HFFc6 (cell line): ENCODE results near the gene C1orf210. TPM values are rescaled to one million over a fixed set of nuclear protein-coding genes. Genes with fewer than 3 reads are reported as not detected.
A peak's percentile ranks its signal among the peaks of the same experiment; 100 is the strongest.

Experiments used
- DNase-seq: peaks from one replicate; pipeline ENCODE4 v3.0.0-alpha.2; 2018
- H3K27ac Mint-ChIP-seq: 2 replicates; pipeline ENCODE4 v1.8.0; 2020; ENCODE audit warnings: mild to moderate bottlenecking, mixed read lengths
- H3K27me3 Mint-ChIP-seq: 2 replicates; pipeline ENCODE4 v1.8.0; 2021; ENCODE audit warnings: mild to moderate bottlenecking, moderate library complexity, mixed read lengths; ENCODE audit not compliant: insufficient read depth
- H3K36me3 Mint-ChIP-seq: 2 replicates; pipeline ENCODE4 v1.8.0; 2021; ENCODE audit warnings: low read depth, mixed read lengths
- H3K4me1 Mint-ChIP-seq: 2 replicates; pipeline ENCODE4 v1.8.0; 2020; ENCODE audit warnings: low read depth, mixed read lengths
- H3K4me3 Mint-ChIP-seq: 2 replicates; pipeline ENCODE4 v1.8.0; 2020; ENCODE audit warnings: mild to moderate bottlenecking, moderate library complexity, mixed read lengths
- H3K9me3 Mint-ChIP-seq: 2 replicates; pipeline ENCODE4 v1.8.0; 2020; ENCODE audit warnings: mild to moderate bottlenecking, mixed read lengths
- total RNA-seq, 6 experiments: library from RNA; stranded (reverse); fragmentation: NEBNext Ultra II Directional; extraction: Animal tissue kit (Norgen Biotek cat#: 25700); gene quantifications; 2 replicates in 1 of 6; 3 replicates in 5 of 6; pipeline ENCODE4 v1.2.3, GENCODE V29; 2021
- TF ChIP-seq, protein P1 (sequence below): fragments of 200-600 bp; sonication (generic); IDR thresholded peaks from 2 replicates; pipeline ENCODE4 v1.5.0; 2021; ENCODE audit warnings: antibody characterized with exemption, mild to moderate bottlenecking

The C1orf210 gene
- total RNA-seq, 6 experiments from 2014 or later, result not detected

DNA sequence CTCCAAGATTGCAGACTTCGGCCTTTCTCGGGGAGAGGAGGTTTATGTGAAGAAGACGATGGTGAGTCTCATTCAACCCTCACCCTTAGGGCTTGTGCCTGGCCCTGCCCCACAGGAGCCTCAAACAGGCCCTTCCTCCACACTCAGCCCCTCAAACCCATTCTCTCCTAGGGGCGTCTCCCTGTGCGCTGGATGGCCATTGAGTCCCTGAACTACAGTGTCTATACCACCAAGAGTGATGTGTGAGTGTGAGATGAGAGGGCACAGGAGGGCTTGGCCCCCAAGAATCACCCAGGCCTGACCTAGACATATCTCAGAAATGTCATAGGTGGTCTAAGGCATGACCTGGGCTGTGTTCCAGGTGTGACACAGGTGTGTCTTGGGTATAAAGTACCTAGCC, 33.9 kb upstream of the C1orf210 start:
- H3K36me3 Mint-ChIP-seq, result no peaks in the 10 kb centered on the region
- H3K4me3 Mint-ChIP-seq, result no peak overlapping the region

DNA sequence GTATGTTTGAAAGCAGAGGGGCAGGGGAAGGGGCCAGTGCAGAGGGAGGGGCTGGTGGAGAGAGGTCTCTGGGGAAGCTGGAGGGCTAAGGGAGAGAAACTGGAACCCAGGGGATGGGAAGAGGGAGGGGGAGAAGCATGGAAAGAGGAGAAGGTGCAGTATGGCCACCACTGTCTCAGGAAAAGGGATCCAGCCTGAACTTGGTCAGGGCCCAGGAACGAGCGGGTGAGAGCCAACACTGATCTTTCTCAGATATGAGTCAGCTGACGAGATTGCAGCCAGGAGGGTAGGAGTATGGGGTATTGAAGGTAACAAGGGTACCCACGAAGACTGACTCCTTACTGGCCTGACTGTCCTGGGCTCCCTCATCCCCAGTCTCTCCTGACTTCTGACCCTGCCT, 33.5 kb upstream of the C1orf210 start:
- no peak overlapping the region for H3K27ac Mint-ChIP-seq
- H3K27me3 Mint-ChIP-seq, result peaks cover 1% of the 10 kb centered on the region
- TF ChIP-seq, protein P1, sequence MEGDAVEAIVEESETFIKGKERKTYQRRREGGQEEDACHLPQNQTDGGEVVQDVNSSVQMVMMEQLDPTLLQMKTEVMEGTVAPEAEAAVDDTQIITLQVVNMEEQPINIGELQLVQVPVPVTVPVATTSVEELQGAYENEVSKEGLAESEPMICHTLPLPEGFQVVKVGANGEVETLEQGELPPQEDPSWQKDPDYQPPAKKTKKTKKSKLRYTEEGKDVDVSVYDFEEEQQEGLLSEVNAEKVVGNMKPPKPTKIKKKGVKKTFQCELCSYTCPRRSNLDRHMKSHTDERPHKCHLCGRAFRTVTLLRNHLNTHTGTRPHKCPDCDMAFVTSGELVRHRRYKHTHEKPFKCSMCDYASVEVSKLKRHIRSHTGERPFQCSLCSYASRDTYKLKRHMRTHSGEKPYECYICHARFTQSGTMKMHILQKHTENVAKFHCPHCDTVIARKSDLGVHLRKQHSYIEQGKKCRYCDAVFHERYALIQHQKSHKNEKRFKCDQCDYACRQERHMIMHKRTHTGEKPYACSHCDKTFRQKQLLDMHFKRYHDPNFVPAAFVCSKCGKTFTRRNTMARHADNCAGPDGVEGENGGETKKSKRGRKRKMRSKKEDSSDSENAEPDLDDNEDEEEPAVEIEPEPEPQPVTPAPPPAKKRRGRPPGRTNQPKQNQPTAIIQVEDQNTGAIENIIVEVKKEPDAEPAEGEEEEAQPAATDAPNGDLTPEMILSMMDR, result no peak
- peaks cover 25% of the 10 kb centered on the region for H3K4me1 Mint-ChIP-seq
- no peak overlapping the region for H3K4me3 Mint-ChIP-seq
- H3K9me3 Mint-ChIP-seq, result no peaks in the 10 kb centered on the region
- no peak for DNase-seq
- H3K36me3 Mint-ChIP-seq, result no peaks in the 10 kb centered on the region

More for the DNA sequence above, 33.9 kb upstream of the C1orf210 start:
- Mint-ChIP-seq H3K9me3 (no peaks in the 10 kb centered on the region), H3K4me1 (peaks cover 28% of the 10 kb centered on the region), H3K27me3 (peaks cover 1% of the 10 kb centered on the region), H3K27ac (no peak overlapping the region)
- DNase-seq, result no peak
- TF ChIP-seq, protein P1, result no peak

GRCh38 chr1:43317817-43318471, 32.6 kb upstream of the C1orf210 start:
- TF ChIP-seq, protein P1, result no peak
- Mint-ChIP-seq H3K9me3 (no peaks in the 10 kb centered on the region), H3K4me1 (peaks cover 25% of the 10 kb centered on the region), H3K27ac (no peak overlapping the region), H3K4me3 (no peak overlapping the region), H3K36me3 (no peaks in the 10 kb centered on the region), H3K27me3 (peaks cover 3% of the 10 kb centered on the region)
- no peak for DNase-seq

DNA sequence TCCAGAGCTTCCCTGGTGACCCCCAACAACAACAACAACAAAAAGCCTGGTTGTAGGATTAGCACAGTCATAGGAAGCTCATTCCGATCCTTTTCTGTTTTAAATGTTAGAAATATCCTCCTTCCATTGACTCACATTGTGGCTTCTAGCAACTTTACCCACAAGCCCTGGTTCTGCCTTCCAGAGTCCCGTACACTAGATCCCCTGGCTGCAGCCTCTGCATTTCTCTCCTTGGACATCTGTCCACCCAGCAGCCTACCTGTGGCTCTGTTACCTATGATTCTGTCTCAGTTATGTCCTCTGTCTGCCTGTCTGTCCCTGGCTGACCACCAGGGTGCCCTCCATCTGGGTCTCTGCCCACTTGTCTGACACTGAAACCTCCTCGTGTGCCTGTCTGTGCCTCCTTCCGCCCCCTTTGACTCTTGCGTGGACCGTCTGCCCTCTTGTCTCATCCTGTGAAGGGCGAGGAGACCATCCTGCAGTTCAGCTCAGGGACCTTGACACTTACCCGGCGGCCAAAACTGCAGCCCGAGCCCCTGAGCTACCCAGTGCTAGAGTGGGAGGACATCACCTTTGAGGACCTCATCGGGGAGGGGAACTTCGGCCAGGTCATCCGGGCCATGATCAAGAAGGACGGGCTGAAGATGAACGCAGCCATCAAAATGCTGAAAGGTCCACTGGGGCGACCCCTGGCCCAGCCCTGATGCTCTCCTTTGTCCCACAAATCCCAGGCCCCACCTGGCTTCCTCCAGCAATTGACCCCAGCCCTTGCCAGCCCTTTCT, 31.5 kb upstream of the C1orf210 start:
- H3K4me3 Mint-ChIP-seq, result no peak overlapping the region

DNA sequence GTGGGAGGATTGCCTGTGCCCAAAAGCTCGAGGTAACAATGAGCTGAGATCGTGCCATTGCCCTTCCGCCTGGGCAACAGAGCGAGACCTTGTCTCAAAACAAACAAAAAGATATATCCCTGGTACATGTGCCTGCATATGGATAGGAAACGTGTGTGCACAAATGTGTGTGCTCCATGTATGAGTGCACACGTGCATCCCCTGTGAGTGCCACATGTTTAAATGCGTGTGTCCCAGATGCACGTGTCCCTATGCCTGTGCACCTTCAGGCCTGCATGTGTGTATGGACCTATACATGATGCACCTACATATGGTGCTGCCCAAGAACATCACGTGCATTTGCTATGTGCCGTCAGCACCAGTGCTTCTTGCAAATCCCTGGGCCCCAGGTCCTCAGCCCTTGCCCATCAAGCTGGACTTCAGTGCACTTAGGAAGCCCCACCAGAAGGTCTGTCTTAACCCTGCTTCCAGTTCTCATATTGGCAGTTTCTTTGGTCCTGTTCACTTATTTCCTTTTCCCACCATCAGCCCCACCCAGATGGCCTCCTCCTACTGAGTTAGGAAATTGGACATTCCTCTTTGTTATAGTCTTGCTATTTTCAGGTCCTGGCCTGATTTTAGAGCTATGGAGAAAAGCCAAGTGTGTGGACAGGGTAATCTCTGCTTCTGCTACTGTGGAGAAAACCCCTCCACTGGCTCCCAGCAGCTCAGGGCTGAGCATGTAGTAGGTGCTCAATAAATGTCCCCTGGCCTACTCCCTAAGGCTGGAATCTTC, 30.8 kb upstream of the C1orf210 start:
- TF ChIP-seq, protein P1, result no peak
- H3K36me3 Mint-ChIP-seq, result no peaks in the 10 kb centered on the region

More for the DNA sequence above, 31.5 kb upstream of the C1orf210 start:
- peaks cover 5% of the 10 kb centered on the region for H3K27me3 Mint-ChIP-seq
- peaks cover 25% of the 10 kb centered on the region for H3K4me1 Mint-ChIP-seq
- DNase-seq, result no peak
- no peaks in the 10 kb centered on the region for H3K36me3 Mint-ChIP-seq
- no peaks in the 10 kb centered on the region for H3K9me3 Mint-ChIP-seq
- no peak overlapping the region for H3K27ac Mint-ChIP-seq
- TF ChIP-seq, protein P1, result peak; percentile 56

More for the DNA sequence above, 30.8 kb upstream of the C1orf210 start:
- Mint-ChIP-seq H3K27me3 (peaks cover 5% of the 10 kb centered on the region), H3K27ac (no peak overlapping the region), H3K4me3 (no peak overlapping the region), H3K9me3 (no peaks in the 10 kb centered on the region), H3K4me1 (peaks cover 25% of the 10 kb centered on the region)
- DNase-seq, result no peak
